HTERT RPE-1 (cell line): ENCODE data around the gene ST6GALNAC1.

Experiments used
- in situ Hi-C: fragments of 300-500 bp; cut with MboI; formaldehyde crosslinking; loops from 4 replicates; pipeline ENCODE4 v1.14.3; 2020; ENCODE audit warnings: low sequenced_read_pairs

ST6GALNAC1 gene

DNA sequence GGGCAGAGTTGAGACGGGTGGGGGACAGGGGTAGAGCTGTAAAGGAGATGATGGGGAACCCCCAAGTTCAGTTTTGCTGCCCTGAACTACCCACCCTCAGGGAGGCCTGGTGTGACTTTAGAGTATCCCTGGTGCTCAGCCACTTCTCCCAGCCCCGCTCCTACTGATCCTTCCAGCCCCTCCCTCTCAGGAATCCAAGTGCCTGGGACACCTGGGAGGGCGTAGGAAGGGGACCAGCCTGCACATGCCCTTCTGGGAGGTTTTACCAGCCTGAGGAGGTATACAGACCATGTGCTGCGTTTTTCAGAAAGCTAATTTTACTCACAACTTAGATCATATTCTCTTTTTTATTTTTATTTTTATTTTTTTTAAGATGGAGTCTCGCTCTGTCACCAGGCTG lies 62.0 kb downstream of the ST6GALNAC1 start:
- in situ Hi-C loops: no loop called here

DNA sequence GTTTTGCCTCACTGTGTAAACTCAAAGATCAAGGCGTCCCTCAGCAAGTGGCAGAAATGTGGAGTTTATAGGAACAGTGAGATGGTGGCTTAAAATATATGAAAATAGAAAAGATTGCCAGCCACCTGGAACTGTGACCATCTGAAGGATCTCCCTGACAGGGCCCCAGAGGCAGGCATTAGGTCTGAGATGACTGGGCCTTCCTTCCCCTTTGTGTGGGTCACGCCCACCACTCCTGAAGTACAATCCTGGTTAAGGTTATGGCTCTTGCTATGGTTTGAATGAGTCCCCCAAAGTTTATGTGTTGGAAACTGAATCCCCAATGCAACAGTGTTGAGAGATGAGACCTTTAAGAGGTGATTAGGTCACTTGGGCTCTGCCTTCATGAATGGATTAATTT lies 64.3 kb downstream of the ST6GALNAC1 start:
- in situ Hi-C loops: no loop called here

GRCh38 chr17:76578376-76578775 lies 65.2 kb downstream of the ST6GALNAC1 start:
- in situ Hi-C loops: no loop called here

DNA sequence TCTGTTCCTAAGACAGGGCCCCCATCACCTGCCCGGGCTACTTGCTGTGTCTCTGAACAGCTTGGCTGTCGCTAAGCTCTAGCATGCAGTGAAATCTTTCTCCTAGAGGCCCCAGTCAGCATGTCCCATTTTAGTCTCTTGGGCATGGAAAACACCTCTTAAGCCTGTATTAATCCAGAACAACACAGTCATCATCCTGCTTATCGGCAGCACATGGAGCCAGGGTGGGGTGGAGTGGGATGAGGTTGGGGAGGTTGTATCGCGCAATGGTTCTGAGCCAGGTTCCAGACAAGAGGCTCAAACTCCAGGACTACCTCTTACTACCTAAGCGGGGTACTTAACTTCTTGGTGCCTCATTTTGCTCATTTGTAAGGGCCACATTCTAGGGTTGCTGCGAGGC lies 65.7 kb downstream of the ST6GALNAC1 start:
- in situ Hi-C loops: no loop called here

- in situ Hi-C loops: no loop called here
Measured at GRCh38 chr17:76576189-76576588, 67.4 kb downstream of the ST6GALNAC1 start.

GRCh38 chr17:76575570-76575969 lies 68.0 kb downstream of the ST6GALNAC1 start:
- in situ Hi-C loops: no loop called here
